Neural progenitor cell (in vitro differentiated cells): Measurements from ENCODE around the gene FXYD2. TPM values are rescaled to one million over a fixed set of nuclear protein-coding genes. Genes with fewer than 3 reads are reported as not detected.

Experiments used
- DNase-seq: peaks from one replicate; pipeline ENCODE4 v3.0.0-alpha.2; 2016; ENCODE audit warnings: low spot score
- H2AFZ ChIP-seq: fragments of 200-600 bp; sonication (generic); replicated peaks from 2 replicates; pipeline ENCODE4 v1.6.1; 2016; ENCODE audit warnings: antibody characterized with exemption
- H3F3A ChIP-seq: fragments of 200-600 bp; sonication (generic); 2 replicates; pipeline ENCODE4 v1.6.1; 2016; ENCODE audit warnings: antibody characterized with exemption, low read depth
- H3K27ac ChIP-seq: fragments of 200-600 bp; sonication (generic); 2 replicates; pipeline ENCODE4 v1.5.1; 2016; ENCODE audit warnings: mild to moderate bottlenecking
- H3K27me3 ChIP-seq: fragments of 200-600 bp; sonication (generic); 2 replicates; pipeline ENCODE4 v1.6.1; 2016; ENCODE audit warnings: mild to moderate bottlenecking, moderate library complexity
- H3K36me3 ChIP-seq: fragments of 200-600 bp; sonication (generic); 2 replicates; pipeline ENCODE4 v1.5.1; 2016
- H3K4me1 ChIP-seq: fragments of 200-600 bp; sonication (generic); 2 replicates; pipeline ENCODE4 v1.6.1; 2016; ENCODE audit warnings: mixed run types
- H3K4me2 ChIP-seq: fragments of 200-600 bp; sonication (generic); 2 replicates; pipeline ENCODE4 v1.6.1; 2016
- H3K4me3 ChIP-seq: fragments of 200-600 bp; sonication (generic); 2 replicates; pipeline ENCODE4 v1.5.1; 2016
- H3K79me2 ChIP-seq: fragments of 200-600 bp; sonication (generic); 2 replicates; pipeline ENCODE4 v1.6.1; 2016; ENCODE audit warnings: low read depth
- H3K9ac ChIP-seq: fragments of 200-600 bp; sonication (generic); 2 replicates; pipeline ENCODE4 v1.6.1; 2016
- H3K9me3 ChIP-seq: fragments of 200-600 bp; sonication (generic); 2 replicates; pipeline ENCODE4 v1.5.1; 2016; ENCODE audit warnings: low read depth
- H4K20me1 ChIP-seq: fragments of 200-600 bp; sonication (generic); 2 replicates; pipeline ENCODE4 v1.6.1; 2016; ENCODE audit warnings: low read depth
- H3K27ac Mint-ChIP-seq: 3 replicates; pipeline ENCODE4 v1.8.0; 2021; ENCODE audit warnings: mixed read lengths
- H3K27me3 Mint-ChIP-seq: 2 replicates; pipeline ENCODE4 v1.8.0; 2022; ENCODE audit warnings: low read depth, mild to moderate bottlenecking, inconsistent platforms, moderate library complexity, mixed read lengths; ENCODE audit not compliant: insufficient read depth
- H3K36me3 Mint-ChIP-seq: 3 replicates; pipeline ENCODE4 v1.8.0; 2021; ENCODE audit warnings: mixed read lengths
- H3K4me1 Mint-ChIP-seq: 3 replicates; pipeline ENCODE4 v1.8.0; 2021; ENCODE audit warnings: mixed read lengths
- H3K4me3 Mint-ChIP-seq: 3 replicates; pipeline ENCODE4 v1.8.0; 2021; ENCODE audit warnings: mild to moderate bottlenecking, moderate library complexity, mixed read lengths
- H3K9me3 Mint-ChIP-seq: 3 replicates; pipeline ENCODE4 v1.8.0; 2020; ENCODE audit warnings: mixed read lengths
- EZH2 ChIP-seq: fragments of 200-600 bp; sonication (generic); IDR thresholded peaks from 2 replicates; pipeline ENCODE4 v1.6.1; 2017; ENCODE audit warnings: antibody characterized with exemption, mild to moderate bottlenecking, moderate library complexity
- EZH2phosphoT487 ChIP-seq: fragments of 200-600 bp; sonication (generic); IDR thresholded peaks from 2 replicates; pipeline ENCODE4 v1.6.1; 2017; ENCODE audit warnings: antibody characterized with exemption
- total RNA-seq: library from RNA; depleted of rRNA; stranded (reverse); fragments of >200 nt; gene quantifications from 2 replicates; pipeline ENCODE4 v1.2.3, GENCODE V29; 2015; ENCODE audit warnings: low replicate concordance
- TF ChIP-seq, protein P1 (sequence below): fragments of 200-600 bp; sonication (generic); IDR thresholded peaks from 2 replicates; pipeline ENCODE4 v1.5.1; 2017; ENCODE audit warnings: antibody characterized with exemption, mild to moderate bottlenecking

The FXYD2 gene
- total RNA-seq, 1 donor from 2014 or later: 1.9 TPM

DNA sequence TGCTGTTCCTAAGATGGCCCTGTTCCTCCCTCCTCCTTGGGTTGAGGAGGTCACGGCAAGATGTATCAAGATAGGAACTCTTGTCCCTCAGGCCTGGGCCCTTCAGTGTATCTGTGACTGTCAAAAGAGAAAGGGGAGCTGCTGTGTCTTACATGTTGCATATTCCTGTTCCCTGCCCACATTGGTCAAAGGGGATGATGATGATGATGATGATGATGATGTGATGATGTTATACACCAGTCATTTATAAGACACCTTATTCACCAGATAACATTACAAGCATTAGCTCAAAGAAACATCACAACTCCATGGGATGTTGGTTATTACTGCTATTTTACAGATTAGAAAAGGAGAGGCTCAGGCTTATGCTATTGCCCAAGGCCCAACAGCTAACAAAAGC, 38.2 kb upstream of the FXYD2 start:
- Mint-ChIP-seq H3K4me1 (peaks cover 32% of the 10 kb centered on the region), H3K4me3 (peak overlapping the region; percentile 65), H3K27me3 (peaks cover 2% of the 10 kb centered on the region), H3K9me3 (no peaks in the 10 kb centered on the region), H3K27ac (no peak overlapping the region), H3K36me3 (peaks cover 14% of the 10 kb centered on the region)
- TF ChIP-seq, protein P1, sequence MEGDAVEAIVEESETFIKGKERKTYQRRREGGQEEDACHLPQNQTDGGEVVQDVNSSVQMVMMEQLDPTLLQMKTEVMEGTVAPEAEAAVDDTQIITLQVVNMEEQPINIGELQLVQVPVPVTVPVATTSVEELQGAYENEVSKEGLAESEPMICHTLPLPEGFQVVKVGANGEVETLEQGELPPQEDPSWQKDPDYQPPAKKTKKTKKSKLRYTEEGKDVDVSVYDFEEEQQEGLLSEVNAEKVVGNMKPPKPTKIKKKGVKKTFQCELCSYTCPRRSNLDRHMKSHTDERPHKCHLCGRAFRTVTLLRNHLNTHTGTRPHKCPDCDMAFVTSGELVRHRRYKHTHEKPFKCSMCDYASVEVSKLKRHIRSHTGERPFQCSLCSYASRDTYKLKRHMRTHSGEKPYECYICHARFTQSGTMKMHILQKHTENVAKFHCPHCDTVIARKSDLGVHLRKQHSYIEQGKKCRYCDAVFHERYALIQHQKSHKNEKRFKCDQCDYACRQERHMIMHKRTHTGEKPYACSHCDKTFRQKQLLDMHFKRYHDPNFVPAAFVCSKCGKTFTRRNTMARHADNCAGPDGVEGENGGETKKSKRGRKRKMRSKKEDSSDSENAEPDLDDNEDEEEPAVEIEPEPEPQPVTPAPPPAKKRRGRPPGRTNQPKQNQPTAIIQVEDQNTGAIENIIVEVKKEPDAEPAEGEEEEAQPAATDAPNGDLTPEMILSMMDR: no peak
- no peak for TF ChIP-seq EZH2phosphoT487
- no peak for TF ChIP-seq EZH2
- no peak overlapping the region for H3K4me2 ChIP-seq
- no peak overlapping the region for H3K9ac ChIP-seq
- peaks cover 18% of the 10 kb centered on the region for H3K4me1 ChIP-seq
- peaks cover 91% of the 10 kb centered on the region for H4K20me1 ChIP-seq
- no peaks in the 10 kb centered on the region for H3K9me3 ChIP-seq
- H3K79me2 ChIP-seq: peaks cover 90% of the 10 kb centered on the region
- DNase-seq: no peak
- no peak overlapping the region for H3K27ac ChIP-seq
- no peak overlapping the region for H3K4me3 ChIP-seq
- H2AFZ ChIP-seq: no peak overlapping the region
- H3K27me3 ChIP-seq: no peaks in the 10 kb centered on the region
- no peaks in the 10 kb centered on the region for H3K36me3 ChIP-seq
- H3F3A ChIP-seq: peaks cover 17% of the 10 kb centered on the region

GRCh38 chr11:117862019-117862725, 37.6 kb upstream of the FXYD2 start:
- Histone ChIP-seq H3F3A (peaks cover 17% of the 10 kb centered on the region), H3K36me3 (no peaks in the 10 kb centered on the region), H3K4me2 (peak overlapping the region; percentile 58), H3K79me2 (peaks cover 88% of the 10 kb centered on the region), H3K27ac (peak overlapping the region; percentile 21), H3K27me3 (no peaks in the 10 kb centered on the region), H3K4me1 (peaks cover 18% of the 10 kb centered on the region), H2AFZ (no peak overlapping the region), H3K4me3 (no peak overlapping the region), H3K9me3 (no peaks in the 10 kb centered on the region), H4K20me1 (peaks cover 91% of the 10 kb centered on the region), H3K9ac (no peak overlapping the region)
- no peaks in the 10 kb centered on the region for H3K9me3 Mint-ChIP-seq
- peaks cover 11% of the 10 kb centered on the region for H3K36me3 Mint-ChIP-seq
- peaks cover 2% of the 10 kb centered on the region for H3K27me3 Mint-ChIP-seq
- H3K27ac Mint-ChIP-seq: peak overlapping the region; percentile 58
- DNase-seq: no peak
- peaks cover 32% of the 10 kb centered on the region for H3K4me1 Mint-ChIP-seq
- TF ChIP-seq EZH2phosphoT487 (no peak), EZH2 (no peak)
- TF ChIP-seq, protein P1: no peak
- peak overlapping the region; percentile 65 for H3K4me3 Mint-ChIP-seq

GRCh38 chr11:117861151-117862018, 36.8 kb upstream of the FXYD2 start:
- peaks cover 11% of the 10 kb centered on the region for H3K36me3 Mint-ChIP-seq
- H3K36me3 ChIP-seq: no peaks in the 10 kb centered on the region
- H2AFZ ChIP-seq: no peak overlapping the region
- no peaks in the 10 kb centered on the region for H3K9me3 ChIP-seq
- H3K27me3 Mint-ChIP-seq: peaks cover 2% of the 10 kb centered on the region
- peaks cover 82% of the 10 kb centered on the region for H3K79me2 ChIP-seq
- peak overlapping the region; percentile 92 for H3K27ac Mint-ChIP-seq
- peak overlapping the region; percentile 21 for H3K27ac ChIP-seq
- H3K4me1 Mint-ChIP-seq: peaks cover 32% of the 10 kb centered on the region
- H3K4me3 ChIP-seq: no peak overlapping the region
- H3K4me2 ChIP-seq: peak overlapping the region; percentile 58
- peaks cover 18% of the 10 kb centered on the region for H3K4me1 ChIP-seq
- no peak overlapping the region for H3K9ac ChIP-seq
- H3K9me3 Mint-ChIP-seq: no peaks in the 10 kb centered on the region
- H4K20me1 ChIP-seq: peaks cover 91% of the 10 kb centered on the region
- DNase-seq: peak; percentile 94
- peak overlapping the region; percentile 52 for H3K4me3 Mint-ChIP-seq
- no peaks in the 10 kb centered on the region for H3K27me3 ChIP-seq
- peaks cover 17% of the 10 kb centered on the region for H3F3A ChIP-seq
- TF ChIP-seq, protein P1: no peak
